Activated naive CD8-positive, alpha-beta T cell (primary cell): ENCODE results near the gene ETV5.
"Not testable (repeated sequence)": the region's sequence is repeated elsewhere in the genome, so short reads cannot be mapped to it uniquely, and the experiment has no call there.

Experiments
- H3K27ac Mint-ChIP-seq: one replicate; pipeline ENCODE4 v1.8.0; 2021; ENCODE audit warnings: mixed read lengths
- H3K27me3 Mint-ChIP-seq: one replicate; pipeline ENCODE4 v1.8.0; 2021; ENCODE audit warnings: mixed read lengths
- H3K36me3 Mint-ChIP-seq: one replicate; pipeline ENCODE4 v1.8.0; 2021; ENCODE audit warnings: mixed read lengths
- H3K4me1 Mint-ChIP-seq: one replicate; pipeline ENCODE4 v1.8.0; 2021; ENCODE audit warnings: low read depth, mixed read lengths
- H3K4me3 Mint-ChIP-seq: one replicate; pipeline ENCODE4 v1.8.0; 2021; ENCODE audit warnings: mild to moderate bottlenecking, mixed read lengths
- H3K9me3 Mint-ChIP-seq: one replicate; pipeline ENCODE4 v1.8.0; 2021; ENCODE audit warnings: low read depth, mixed read lengths

Gene ETV5

DNA sequence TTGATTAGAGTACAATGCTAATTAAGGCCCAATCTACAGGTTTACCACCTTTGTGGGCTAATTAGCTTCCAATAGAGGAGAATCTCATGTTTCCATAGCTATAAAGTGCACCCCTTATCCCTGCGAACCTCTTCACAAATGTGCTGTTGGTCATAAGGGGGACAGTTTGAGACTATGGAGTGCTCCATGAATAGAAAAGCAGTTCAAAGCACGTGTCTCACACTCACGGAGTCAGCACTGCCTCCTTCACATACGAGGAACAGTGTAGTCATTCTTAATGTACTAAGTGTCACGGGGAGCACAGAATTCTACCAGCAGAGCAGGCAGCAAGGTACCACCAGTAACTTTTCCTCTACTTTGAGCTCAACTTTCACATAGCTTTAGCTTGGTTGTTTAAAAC lies 62.1 kb downstream of the ETV5 start:
- H3K4me1 Mint-ChIP-seq, result no peaks in the 10 kb centered on the region
- H3K4me3 Mint-ChIP-seq, result no peak overlapping the region
- H3K9me3 Mint-ChIP-seq, result no peaks in the 10 kb centered on the region

DNA sequence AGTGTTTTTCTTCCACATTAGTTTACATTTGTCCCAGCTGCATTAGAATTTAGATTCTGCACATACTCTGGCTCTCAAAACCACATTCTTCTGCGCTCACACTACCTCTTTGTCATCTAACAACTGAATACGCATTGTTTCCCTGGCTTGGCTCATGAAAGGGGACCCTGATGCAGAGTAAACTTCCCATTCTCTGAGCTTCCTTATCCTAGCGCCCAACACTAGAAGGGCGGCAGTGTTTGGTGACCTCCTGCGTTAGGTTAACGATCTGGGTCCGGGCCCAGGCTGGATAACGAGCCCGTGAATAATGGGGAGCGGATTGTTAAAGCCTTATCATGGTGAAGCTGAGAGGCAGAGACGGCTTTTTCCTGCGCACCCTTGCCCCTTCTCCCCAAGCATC lies 63.9 kb downstream of the ETV5 start:
- no peak overlapping the region for H3K4me3 Mint-ChIP-seq
- no peaks in the 10 kb centered on the region for H3K36me3 Mint-ChIP-seq
- no peak overlapping the region for H3K27ac Mint-ChIP-seq
- peaks cover 11% of the 10 kb centered on the region for H3K27me3 Mint-ChIP-seq
- H3K9me3 Mint-ChIP-seq, result no peaks in the 10 kb centered on the region
- H3K4me1 Mint-ChIP-seq, result no peaks in the 10 kb centered on the region

More for the DNA sequence above, 62.1 kb downstream of the ETV5 start:
- peaks cover 13% of the 10 kb centered on the region for H3K27me3 Mint-ChIP-seq
- no peaks in the 10 kb centered on the region for H3K36me3 Mint-ChIP-seq
- no peak overlapping the region for H3K27ac Mint-ChIP-seq

DNA sequence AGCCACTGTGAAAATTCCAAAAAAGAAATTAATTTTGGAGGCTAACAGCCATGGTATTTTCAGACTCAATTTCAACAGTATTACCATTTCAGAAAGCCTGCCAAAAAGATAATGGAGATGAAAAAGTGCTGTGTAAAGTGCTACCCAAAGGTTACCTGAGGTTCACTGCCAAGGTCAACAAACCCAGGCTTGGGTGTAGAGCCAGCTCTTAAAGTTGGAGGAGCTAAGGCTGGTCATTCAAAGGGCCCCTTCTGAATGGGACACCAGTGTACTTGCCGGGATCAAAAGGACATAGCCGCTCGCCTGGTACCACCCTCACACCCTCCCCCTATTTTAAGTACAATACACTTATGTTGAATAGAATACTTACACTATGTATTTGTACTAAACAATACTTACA lies 64.5 kb downstream of the ETV5 start:
- peaks cover 11% of the 10 kb centered on the region for H3K27me3 Mint-ChIP-seq
- H3K4me3 Mint-ChIP-seq, result no peak overlapping the region
- H3K9me3 Mint-ChIP-seq, result no peaks in the 10 kb centered on the region
- H3K4me1 Mint-ChIP-seq, result no peaks in the 10 kb centered on the region
- no peaks in the 10 kb centered on the region for H3K36me3 Mint-ChIP-seq
- H3K27ac Mint-ChIP-seq, result no peak overlapping the region

DNA sequence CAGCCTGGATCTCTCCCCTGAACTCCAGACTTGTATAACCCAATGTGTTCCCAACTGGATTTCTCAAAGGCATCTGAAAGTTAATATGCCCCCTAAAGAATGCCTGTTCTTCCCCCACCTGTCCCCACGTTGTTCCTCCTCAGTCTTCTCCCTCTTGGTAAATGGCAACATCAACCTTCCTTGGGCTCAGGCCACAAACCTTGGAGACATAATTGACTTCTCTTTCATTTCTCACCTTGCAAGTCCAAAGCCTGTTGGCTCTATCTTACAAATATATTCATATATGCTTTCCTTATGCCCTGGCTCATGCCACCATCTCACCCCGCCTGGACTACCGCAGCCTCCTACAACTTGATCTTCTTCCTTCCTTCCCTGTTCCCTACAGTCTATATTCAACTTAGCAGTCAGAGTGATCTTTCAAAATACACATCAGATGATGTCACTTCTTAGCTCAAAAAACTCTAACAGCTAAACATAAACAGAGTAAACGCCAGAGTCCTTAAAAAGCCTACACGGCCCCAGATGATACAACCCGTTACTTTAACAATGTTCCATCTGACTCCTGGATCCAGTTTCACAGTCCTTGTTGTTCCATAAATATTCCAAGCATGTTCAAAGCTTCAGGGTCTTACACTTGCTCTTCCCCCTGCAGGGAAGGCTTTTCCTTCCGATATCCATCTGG lies 66.2 kb downstream of the ETV5 start:
- peaks cover 5% of the 10 kb centered on the region for H3K27me3 Mint-ChIP-seq
- no peak overlapping the region for H3K4me3 Mint-ChIP-seq
- peaks cover 8% of the 10 kb centered on the region for H3K9me3 Mint-ChIP-seq
- H3K36me3 Mint-ChIP-seq, result no peaks in the 10 kb centered on the region
- H3K4me1 Mint-ChIP-seq, result no peaks in the 10 kb centered on the region
- H3K27ac Mint-ChIP-seq, result no peak overlapping the region

DNA sequence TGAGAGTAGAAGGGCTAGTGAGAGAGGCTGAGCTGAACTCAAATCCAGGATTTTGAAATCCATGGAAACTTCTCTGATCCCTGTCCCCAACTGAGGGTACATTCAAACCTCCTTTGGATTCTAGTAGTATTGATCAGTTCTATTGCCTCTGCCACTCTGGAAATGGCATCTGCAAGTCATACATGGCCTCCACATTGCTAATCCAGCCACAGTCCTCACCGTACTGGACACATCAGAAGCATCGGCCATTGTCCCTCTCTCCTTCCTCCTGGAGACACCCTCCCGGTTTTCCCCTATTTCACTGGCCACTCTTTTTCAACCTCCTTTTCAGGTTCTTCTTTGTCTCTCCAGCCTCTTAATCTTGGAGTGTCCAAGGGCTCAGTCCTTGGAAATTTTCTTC lies 66.9 kb downstream of the ETV5 start:
- Mint-ChIP-seq H3K4me1 (no peaks in the 10 kb centered on the region), H3K9me3 (peaks cover 8% of the 10 kb centered on the region), H3K27ac (no peak overlapping the region), H3K27me3 (peaks cover 5% of the 10 kb centered on the region), H3K36me3 (peaks cover 2% of the 10 kb centered on the region), H3K4me3 (no peak overlapping the region)

DNA sequence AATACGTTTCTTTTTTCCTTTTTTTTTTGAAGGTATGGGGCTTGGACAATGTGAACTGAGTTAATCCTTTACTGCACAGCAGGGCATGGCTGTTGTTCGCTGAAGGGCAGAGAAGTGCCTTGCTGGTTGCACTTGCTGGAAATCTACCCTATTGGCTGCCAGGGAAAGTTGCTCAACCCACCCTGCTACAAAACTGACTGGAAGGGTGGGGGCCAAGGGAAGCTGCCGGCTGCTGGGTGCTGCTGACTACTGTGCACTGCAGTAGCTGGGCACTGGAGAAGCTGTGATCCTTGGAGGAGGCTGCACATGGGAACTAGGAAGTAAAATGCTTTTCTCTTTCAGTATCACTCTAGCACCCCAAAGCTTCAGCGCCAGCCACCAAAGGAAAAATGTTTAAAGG lies 70.5 kb downstream of the ETV5 start:
- H3K27me3 Mint-ChIP-seq, result peaks cover 2% of the 10 kb centered on the region
- H3K36me3 Mint-ChIP-seq, result peaks cover 2% of the 10 kb centered on the region
- H3K4me1 Mint-ChIP-seq, result no peaks in the 10 kb centered on the region
- peaks cover 8% of the 10 kb centered on the region for H3K9me3 Mint-ChIP-seq
- no peak overlapping the region for H3K27ac Mint-ChIP-seq
- no peak overlapping the region for H3K4me3 Mint-ChIP-seq

DNA sequence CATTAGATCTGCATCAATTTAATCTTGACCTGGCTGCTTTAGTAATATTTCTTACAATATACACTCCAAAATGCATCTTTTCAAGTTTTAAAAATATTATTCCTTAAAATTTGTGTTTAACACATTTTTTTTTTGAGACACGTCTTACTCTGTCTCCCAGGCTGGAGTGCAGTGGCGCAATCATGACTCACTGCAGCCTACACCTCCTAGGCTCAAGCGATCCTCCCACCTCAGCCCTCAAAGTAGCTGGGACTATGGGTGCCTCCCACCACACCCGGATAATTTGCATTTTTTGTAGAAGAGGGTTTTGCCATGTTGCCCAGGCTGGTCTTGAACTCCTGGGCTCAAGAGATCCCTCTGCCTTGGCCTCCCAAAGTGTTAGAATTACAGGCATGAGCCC lies 73.6 kb downstream of the ETV5 start:
- peaks cover 5% of the 10 kb centered on the region for H3K27me3 Mint-ChIP-seq
- H3K4me3 Mint-ChIP-seq, result no peak overlapping the region
- H3K9me3 Mint-ChIP-seq, result peaks cover 8% of the 10 kb centered on the region
- H3K36me3 Mint-ChIP-seq, result peaks cover 2% of the 10 kb centered on the region
- H3K4me1 Mint-ChIP-seq, result no peaks in the 10 kb centered on the region
- no peak overlapping the region for H3K27ac Mint-ChIP-seq

DNA sequence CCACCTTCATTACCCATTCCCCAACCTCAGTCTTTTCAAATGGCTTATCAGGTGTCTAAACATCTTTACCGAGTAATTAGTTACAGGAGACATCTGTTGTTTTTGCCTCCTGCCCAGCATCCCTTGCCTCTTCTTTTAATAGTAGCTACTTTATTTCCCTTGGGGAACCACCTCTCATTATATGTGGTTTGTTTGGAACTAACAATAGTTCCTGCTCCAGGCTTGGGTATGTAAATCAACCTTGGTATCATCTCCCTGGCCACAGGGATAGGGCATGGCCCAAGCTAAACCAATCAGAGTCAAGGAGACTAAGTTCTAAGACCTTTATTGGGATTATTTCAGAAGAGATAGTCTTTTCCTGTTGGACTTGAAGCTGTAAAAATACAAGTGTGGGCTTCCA lies 76.6 kb downstream of the ETV5 start:
- H3K27ac Mint-ChIP-seq, result no peak overlapping the region
- H3K36me3 Mint-ChIP-seq, result no peaks in the 10 kb centered on the region
- H3K9me3 Mint-ChIP-seq, result no peaks in the 10 kb centered on the region
- H3K4me3 Mint-ChIP-seq, result no peak overlapping the region
- peaks cover 12% of the 10 kb centered on the region for H3K27me3 Mint-ChIP-seq
- no peaks in the 10 kb centered on the region for H3K4me1 Mint-ChIP-seq

DNA sequence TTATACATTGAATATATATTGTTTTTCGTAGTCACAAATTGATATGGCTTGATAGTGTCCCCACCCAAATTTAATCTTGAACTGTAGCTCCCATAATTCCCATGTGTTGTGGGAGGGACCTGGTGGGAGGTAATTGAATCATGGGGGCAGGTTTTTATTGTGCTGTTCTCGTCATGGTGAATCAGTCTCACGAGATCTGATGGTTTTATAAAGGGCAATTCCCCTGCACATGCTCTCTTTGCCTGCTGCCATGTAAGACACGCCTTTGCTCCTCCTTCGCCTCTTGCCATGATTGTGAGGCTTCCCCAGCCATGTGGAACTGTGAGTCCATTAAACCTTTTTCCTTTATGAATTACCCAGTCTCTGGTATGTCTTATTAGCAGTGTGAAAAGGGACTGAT lies 82.9 kb downstream of the ETV5 start:
- not testable (repeated sequence) for H3K27me3 Mint-ChIP-seq, H3K4me3 Mint-ChIP-seq, H3K9me3 Mint-ChIP-seq, H3K27ac Mint-ChIP-seq, H3K36me3 Mint-ChIP-seq, H3K4me1 Mint-ChIP-seq

DNA sequence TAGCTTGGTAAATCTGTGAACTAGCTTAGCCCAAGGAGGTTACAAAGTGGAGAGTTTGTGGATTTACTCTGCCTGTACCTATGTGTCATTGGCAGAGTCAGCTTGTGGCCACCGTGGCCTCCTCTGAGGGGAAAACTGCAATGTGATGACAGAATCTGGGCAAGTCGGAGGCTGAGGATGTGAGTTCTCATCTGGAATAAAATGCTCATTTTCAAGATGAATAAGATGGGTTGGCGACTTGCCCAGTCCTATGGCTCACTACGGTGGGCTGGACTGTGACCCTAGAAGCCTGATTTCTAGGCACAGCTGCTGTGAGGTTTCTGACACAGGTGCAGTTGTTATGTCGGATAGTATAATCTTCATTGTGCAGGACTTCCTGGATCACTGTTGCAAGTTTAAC lies 83.7 kb downstream of the ETV5 start:
- Mint-ChIP-seq H3K27me3 (peaks cover 9% of the 10 kb centered on the region), H3K9me3 (no peaks in the 10 kb centered on the region), H3K4me1 (peaks cover 3% of the 10 kb centered on the region), H3K4me3 (no peak overlapping the region), H3K27ac (no peak overlapping the region), H3K36me3 (no peaks in the 10 kb centered on the region)

DNA sequence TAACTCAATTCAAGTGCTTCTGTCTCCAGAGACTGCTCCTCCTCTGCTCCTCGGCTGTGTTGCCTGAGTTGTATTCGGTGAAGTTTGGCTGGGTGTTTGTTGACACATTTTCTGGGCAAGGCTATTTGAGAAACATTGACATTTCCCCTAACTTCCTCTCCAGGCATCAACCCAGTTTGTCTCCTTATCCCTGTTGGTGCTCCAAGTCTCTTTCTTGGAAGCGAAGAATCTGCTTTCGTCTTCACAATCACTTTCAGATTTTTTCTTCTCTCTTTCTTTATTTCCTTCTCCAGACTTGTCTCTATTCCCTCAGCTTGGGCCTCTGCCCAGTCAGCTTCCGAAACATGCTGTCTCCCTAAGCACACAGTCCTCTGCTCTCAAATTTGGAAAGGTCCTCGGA lies 84.7 kb downstream of the ETV5 start:
- H3K27me3 Mint-ChIP-seq, result peaks cover 6% of the 10 kb centered on the region
- H3K9me3 Mint-ChIP-seq, result no peaks in the 10 kb centered on the region
- no peak overlapping the region for H3K4me3 Mint-ChIP-seq
- no peaks in the 10 kb centered on the region for H3K36me3 Mint-ChIP-seq
- H3K4me1 Mint-ChIP-seq, result peaks cover 3% of the 10 kb centered on the region
- H3K27ac Mint-ChIP-seq, result no peak overlapping the region

DNA sequence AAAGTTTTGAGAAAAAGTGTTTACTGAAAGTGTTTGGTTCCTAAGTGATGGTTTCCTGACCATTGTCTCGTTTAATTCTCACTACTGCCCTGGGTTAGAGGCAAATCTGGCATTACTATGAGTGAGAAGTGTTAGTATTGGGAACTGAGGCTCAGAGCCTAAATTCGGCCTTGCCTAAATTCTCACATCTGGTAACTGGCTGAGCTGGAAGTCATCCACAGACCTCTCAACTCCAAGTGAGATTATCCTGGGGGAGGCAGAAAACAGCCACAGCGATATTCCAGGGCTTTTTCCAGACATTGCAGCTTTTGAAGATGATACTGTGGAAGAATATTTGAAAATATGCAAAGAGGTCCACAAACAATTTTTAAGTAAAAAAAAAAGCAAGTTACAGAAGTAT lies 86.0 kb downstream of the ETV5 start:
- H3K27me3 Mint-ChIP-seq, result peaks cover 4% of the 10 kb centered on the region
- no peak overlapping the region for H3K4me3 Mint-ChIP-seq
- no peak overlapping the region for H3K27ac Mint-ChIP-seq
- H3K9me3 Mint-ChIP-seq, result no peaks in the 10 kb centered on the region
- H3K4me1 Mint-ChIP-seq, result peaks cover 3% of the 10 kb centered on the region
- no peaks in the 10 kb centered on the region for H3K36me3 Mint-ChIP-seq

DNA sequence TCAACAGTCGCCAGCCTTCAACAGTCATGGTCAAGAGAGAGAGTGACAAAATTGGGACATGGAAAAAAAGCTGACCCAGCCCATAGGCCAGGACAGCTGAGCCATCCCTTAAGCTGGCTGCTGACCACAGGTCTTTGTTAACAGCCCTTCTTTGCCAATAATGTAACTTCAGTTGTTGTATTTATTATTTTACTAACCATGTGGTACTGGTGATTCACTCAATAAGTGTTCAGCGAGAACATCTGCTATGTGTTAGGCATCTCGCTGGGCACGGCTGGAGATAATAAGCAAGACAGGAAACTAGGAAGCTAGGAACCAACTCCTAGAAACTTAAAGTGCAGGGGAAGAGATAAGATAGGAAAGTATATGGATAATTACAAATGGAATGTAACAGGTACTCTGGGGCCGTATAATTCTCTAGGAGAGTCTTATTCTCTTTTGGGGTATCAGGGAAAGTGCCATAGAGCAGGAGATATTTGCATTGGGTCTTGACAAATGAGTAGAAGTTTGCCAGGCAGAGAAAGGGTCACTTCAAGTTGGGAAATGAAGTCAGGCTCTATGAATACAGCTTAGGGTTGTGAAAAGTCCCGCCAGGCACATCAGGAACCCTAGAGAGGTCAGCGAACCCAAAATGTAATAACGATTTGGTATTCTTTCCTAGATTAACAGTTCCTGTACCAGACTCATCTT lies 87.1 kb downstream of the ETV5 start:
- peaks cover 4% of the 10 kb centered on the region for H3K27me3 Mint-ChIP-seq
- H3K36me3 Mint-ChIP-seq, result no peaks in the 10 kb centered on the region
- H3K27ac Mint-ChIP-seq, result no peak overlapping the region
- no peak overlapping the region for H3K4me3 Mint-ChIP-seq
- peaks cover 3% of the 10 kb centered on the region for H3K4me1 Mint-ChIP-seq
- H3K9me3 Mint-ChIP-seq, result no peaks in the 10 kb centered on the region

DNA sequence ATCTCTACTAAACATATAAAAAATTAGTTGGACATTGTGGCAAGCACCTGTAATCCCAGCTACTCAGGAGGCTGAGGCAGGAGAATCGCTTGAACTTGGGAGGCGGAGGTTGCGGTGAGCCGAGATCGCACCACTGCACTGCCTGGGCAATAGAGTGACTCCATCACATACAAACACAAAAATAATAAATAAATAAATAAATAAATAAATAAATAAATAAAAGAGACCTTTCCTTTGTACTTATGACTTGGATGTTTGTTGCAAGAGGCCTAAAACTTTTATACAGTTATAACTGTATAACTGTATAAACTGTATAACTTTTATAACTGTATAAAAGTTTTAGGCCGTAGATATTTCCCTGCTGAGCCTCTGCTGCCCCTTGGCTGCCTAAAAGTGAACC lies 87.6 kb downstream of the ETV5 start:
- H3K4me3 Mint-ChIP-seq, H3K27ac Mint-ChIP-seq, H3K4me1 Mint-ChIP-seq, H3K36me3 Mint-ChIP-seq, H3K27me3 Mint-ChIP-seq, H3K9me3 Mint-ChIP-seq: not testable (repeated sequence)

DNA sequence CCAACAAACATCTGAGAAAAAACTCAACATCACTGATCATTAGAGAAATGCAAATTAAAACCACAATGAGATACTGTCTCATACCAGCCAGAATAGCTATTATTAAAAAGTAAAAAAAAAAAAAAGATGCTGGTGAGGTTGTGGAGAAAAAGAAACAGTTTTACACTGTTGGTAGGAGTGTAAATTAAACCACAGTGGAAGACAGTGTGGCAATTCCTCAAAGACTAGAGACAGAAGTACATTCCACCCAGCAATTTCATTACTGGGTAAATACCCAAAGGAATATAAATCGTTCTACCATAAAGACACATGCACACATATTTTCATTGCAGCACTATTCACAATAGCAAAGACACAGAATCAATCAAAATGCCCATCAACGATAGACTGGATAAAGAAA lies 89.6 kb downstream of the ETV5 start:
- not testable (repeated sequence) for H3K27ac Mint-ChIP-seq, H3K27me3 Mint-ChIP-seq, H3K4me1 Mint-ChIP-seq, H3K36me3 Mint-ChIP-seq, H3K4me3 Mint-ChIP-seq, H3K9me3 Mint-ChIP-seq

DNA sequence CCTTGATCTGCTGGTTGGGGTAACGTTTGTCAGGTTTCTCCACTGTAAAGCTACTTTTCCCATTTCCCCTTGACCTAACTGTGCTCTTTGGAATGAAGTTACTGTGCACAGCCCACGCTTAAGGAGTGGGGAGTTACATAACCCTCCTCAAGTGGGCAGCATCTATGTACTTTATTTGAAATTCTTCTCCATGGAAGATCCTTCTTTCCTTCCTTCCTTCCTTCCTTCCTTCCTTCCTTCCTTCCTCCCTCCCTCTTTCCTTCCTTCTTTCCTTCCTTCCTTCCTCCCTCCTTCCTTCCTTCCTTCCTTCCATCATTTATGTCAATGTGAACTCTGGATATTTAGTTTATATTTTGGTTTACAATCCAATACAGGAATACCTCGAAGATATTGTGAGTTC lies 94.0 kb downstream of the ETV5 start:
- Mint-ChIP-seq H3K9me3 (no peaks in the 10 kb centered on the region), H3K4me3 (no peak overlapping the region), H3K27ac (no peak overlapping the region), H3K4me1 (no peaks in the 10 kb centered on the region), H3K27me3 (peaks cover 14% of the 10 kb centered on the region), H3K36me3 (peaks cover 2% of the 10 kb centered on the region)
